GM18870 (cell line): ENCODE data around the gene TBRG1.
A peak's percentile ranks its signal among the peaks of the same experiment; 100 is the strongest.

Source experiments
- ATAC-seq: cut with Tn5 transposase; IDR thresholded peaks from one replicate; pipeline ENCODE4 v1.9.1; 2021; ENCODE audit warnings: moderate library complexity; ENCODE audit not compliant: unreplicated experiment

Gene TBRG1

DNA sequence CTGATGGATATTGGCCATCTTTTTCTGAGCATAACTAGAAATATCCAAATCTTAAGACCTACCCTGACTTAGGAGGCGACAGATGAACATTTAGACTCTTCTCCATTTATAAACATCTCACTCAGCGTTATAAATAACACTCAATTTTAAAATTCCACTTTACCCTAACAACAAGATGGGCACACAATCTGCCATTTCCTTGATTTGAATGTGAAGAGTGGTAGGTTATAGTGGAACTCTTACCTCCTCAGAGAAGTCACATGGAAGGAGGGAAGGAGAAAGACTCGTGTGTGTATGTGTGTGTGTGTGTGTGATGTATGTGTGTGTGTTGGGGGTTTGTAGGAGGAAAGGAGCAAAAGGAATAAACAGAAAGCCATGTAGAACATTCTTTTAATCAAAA, 35.8 kb downstream of the TBRG1 start:
- ATAC-seq, result no peak

- no peak for ATAC-seq
Measured at GRCh38 chr11:124658986-124659385, 36.3 kb downstream of the TBRG1 start.

GRCh38 chr11:124661553-124661952, 38.9 kb downstream of the TBRG1 start:
- ATAC-seq, result no peak

- no peak for ATAC-seq
Measured at GRCh38 chr11:124662106-124662505, 39.4 kb downstream of the TBRG1 start.

DNA sequence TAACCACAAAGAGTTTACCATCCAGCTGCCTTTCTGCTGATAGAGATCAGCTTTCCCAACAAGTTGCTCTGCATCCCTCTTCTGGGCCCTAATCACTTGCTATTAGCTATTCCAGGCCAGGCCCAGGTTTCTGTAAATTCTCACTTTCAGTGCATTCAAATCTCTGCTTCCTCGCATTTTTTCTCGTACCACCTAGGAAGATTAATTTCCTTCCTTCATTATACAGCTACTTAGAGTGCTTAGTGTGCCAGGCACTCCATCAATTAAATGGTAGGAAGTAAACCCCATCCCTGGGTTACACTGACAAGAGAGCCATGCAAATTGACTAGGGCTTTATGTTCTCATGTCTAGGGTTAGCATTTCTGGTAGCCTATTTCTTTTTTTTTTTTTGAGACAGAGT, 41.2 kb downstream of the TBRG1 start:
- no peak for ATAC-seq

DNA sequence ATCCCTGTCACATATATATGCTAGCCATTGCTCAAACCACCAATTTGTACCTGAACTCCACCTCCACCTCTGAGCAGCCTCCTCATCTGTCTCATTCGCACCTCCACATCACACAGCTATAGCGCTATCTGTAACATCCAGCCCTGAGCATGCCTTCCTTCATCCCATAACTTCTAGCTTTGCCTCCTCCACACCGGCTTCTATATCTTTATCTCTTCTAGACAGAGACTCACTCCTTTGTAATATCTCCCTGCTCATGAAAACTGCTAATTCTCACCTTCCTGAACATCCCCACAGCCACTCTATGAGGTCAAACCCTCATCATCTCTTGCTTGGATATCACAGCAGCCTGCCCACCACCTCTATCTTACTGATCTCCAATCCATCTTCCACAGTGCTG, 44.9 kb downstream of the TBRG1 start:
- ATAC-seq, result no peak

GRCh38 chr11:124669193-124669592, 46.5 kb downstream of the TBRG1 start:
- ATAC-seq, result no peak

DNA sequence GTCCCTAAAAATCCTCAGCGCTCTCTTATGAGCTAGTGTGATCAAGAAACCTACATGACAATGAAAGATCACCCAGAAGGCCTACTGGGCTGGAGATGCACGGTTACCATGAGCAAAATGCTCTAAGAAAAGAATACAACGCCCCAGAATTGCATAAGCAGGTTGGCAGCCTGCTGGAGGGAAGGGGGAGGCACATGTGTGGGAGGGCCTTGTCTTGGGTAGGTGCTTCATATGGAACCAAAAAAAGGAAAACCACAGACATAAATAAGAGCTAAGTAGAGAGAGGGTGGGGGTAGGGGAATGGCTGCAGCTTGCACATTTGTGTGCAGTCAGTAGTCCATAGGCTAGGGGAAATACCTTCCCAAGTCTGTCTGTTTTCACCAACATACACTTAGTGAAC, 48.1 kb downstream of the TBRG1 start:
- no peak for ATAC-seq

DNA sequence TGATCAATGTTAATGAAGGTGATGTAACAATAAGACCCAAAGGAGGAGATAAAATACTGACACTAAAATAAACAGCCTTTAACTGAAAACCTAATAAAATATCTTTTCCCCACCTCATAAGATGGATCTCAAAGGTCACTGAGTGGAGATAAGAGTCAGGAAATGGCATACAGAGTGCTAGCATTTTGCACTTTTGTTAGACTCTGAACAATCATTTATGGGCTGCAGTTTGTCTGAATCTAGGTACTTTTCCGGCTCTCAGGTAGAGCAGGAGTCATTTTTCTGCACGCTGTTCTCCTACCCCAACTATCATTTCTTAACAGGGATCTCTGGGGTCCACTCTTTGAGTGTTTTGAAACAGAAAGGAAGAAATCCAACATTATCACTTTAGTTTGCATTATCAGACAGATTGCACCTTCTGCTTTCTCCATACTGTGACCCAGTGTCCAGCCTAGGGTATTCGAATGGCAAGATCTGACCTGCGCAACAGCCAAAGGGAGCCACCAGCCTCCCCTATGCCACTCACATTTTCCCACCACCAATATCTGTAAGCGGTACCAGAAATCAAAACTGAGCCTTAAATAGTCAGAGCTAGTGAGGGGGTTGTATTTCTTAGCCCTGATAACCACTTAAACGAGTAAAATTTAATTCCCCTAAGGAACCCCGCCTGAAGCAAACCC, 50.0 kb downstream of the TBRG1 start:
- no peak for ATAC-seq

DNA sequence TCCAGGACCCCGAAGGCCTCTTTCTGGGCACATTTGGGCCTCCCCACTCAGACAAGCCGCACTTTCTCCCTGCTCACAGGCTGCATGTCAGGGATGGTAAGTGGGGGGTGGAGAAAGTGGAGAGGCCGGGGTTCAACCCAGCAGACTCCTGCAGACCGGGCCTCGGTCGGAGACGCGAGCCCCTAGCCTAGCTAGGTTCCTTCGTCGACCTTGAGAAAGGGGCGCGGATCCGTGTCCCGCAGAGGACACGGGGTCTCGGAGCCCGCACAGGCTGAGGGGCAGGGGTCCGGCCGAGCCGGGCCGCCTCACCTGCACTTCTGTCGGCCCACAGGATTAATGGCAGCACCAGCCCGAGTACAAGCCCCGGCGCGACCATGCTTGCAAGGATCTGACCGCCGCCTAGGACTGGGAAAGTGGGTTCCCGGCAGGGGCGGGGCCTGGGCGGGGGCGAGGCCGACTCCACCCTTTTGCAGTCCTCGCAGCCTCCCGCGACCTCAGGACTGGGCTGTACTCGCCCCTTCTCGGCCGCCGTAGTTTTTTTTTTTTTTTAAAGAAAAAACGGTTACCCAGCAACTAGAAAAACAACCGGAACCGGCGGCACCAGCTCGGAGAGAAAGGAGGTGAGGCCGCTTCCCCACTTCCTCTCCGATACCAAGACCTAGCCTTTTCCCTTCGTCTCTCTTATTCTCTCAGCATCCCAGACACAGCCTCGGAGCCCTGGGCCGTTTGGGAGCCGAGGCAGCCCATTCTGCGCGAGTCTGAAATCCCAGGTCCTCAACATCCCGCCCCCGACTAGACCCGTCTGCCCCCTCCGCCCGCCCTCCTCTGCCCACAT, 50.9 kb downstream of the TBRG1 start, which contains the start of the genes SIAE and SPA17:
SIAE (minus strand) TSS at position 407 of the 835 bp plus-strand sequence; CDS start at position 376, 31 bp downstream.
SPA17 (plus strand) TSS at position 572 of the 835 bp plus-strand sequence. CDS start 1,361 bp downstream, outside the sequence.
- ATAC-seq, result peak; percentile 66

DNA sequence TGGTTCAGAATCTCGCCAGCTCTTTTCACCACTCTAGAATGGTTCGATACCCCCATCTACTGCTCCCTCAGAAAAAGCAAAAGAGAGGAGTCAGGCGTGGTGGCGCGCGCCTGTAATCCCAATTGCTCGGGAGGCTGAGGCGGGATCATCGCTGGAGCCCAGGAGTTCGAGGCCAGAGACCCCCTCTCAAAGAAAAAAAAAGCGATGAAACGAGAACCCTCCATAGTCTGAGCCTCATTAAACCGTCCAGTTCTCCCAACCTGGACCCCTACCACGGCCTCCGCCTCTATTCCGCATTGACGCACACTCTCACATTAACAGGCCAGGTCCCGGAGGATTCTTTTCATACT, 51.5 kb downstream of the TBRG1 start:
- ATAC-seq, result no peak

GRCh38 chr11:124674571-124674970, 51.9 kb downstream of the TBRG1 start:
- ATAC-seq, result no peak

DNA sequence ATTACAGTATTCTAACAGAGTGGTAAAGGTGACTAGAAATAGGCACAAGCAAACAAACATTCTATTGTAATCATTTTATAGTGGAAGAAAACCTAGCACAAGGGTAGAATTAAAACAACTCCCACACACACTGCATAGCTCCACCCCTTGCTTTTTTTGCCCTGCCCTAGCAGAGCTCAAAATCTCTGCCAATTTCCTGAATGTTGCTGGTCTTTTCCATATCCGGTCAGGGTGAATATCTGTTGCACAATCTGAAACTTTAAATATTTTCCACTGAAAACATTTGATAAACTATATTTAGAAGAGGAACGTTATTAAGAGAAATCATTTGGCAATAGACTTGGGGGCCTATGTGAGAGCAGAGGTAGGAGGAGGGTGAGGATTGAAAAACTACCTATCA, 53.7 kb downstream of the TBRG1 start:
- no peak for ATAC-seq

DNA sequence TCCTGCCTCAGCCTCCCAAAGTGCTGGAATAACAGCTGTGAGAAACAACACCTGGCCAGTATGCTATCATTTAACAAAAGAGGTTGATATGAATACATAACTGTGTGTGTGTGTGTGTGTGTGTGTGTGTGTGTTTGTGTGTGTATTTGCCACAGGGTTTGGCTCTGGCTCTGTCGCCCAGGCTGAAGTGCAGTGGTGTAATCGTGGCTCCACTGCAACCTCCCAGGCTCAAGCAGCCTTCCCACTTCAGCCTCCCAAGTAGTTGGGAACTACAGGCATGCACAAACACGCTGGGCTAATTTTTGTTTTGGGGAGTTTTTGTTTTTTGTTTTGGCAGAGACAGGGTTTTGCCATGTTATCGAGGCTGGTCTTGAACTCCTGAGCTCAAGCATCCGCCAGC, 55.8 kb downstream of the TBRG1 start:
- ATAC-seq, result no peak

DNA sequence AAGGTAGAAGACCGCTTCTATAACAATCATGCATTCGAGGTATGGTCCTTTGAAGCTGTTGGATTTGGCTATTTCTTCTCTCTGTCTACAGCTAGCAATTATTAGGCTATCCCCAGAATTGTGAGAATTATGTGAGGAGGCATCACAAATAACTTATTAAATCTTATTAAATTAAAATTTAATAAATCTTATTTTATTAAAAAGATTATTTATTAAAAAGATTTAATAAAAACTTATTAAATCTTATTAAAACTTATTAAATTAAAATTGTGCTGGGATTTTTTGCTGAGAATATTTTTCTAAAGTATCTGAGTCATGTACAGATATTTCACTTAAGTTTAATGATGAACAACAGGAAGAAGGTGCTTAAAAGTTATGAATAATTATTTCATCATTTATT, 58.8 kb downstream of the TBRG1 start:
- no peak for ATAC-seq

DNA sequence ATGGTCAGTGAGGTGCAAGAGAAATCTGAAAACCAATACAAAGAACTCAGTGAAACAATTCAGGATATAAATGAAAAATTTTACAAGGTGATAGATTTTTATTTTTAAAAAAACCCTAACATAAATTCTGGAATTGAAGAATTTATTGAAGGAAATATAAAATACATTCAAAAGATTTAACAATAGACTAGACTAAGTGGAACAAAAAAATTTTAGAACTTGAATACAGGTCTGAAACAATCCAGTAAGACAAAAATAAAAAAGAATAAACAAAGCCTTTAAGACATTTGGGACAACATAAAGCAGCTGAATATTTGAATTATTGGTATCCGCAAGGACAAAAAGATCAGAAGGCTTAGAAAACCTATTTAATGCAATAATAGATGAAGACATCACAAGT, 59.8 kb downstream of the TBRG1 start:
- ATAC-seq, result no peak
